HS-27A (cell line): ENCODE results near the gene LDLRAD3.
"Not testable (repeated sequence)": the region's sequence is repeated elsewhere in the genome, so short reads cannot be mapped to it uniquely, and the experiment has no call there.

Source experiments
- DNase-seq: peaks from one replicate; pipeline ENCODE4 v3.0.0-alpha.2; 2012; ENCODE audit warnings: low read depth, missing footprints

LDLRAD3 gene

DNA sequence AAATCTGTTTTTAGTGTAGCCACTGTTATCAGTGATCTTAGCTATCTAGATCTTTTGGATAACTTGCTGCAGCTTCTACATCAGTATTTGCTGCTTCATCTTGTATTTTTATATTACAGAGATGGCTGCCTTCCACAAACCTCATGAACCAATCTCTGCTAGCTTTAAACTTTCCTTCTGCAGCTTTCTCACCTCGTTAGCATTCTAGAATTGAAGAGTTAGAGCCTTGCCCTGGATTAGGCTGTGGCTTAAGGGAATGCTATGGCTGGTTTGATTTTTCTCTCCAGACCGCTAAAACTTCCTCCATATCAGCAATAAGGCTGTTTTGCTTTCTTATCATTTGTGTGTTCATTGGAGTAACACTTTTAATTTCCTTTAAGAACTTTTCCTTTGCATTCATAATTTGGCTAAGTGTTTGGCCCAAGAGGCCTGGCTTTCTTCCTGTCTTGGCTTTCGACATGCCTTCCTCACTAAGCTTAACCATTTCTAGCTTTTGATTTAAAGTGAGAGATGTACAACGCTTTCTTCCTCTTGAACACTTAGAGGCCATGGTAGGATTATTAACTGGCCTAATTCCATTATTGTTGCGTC lies 51.9 kb downstream of the LDLRAD3 start:
- DNase-seq = no peak

DNA sequence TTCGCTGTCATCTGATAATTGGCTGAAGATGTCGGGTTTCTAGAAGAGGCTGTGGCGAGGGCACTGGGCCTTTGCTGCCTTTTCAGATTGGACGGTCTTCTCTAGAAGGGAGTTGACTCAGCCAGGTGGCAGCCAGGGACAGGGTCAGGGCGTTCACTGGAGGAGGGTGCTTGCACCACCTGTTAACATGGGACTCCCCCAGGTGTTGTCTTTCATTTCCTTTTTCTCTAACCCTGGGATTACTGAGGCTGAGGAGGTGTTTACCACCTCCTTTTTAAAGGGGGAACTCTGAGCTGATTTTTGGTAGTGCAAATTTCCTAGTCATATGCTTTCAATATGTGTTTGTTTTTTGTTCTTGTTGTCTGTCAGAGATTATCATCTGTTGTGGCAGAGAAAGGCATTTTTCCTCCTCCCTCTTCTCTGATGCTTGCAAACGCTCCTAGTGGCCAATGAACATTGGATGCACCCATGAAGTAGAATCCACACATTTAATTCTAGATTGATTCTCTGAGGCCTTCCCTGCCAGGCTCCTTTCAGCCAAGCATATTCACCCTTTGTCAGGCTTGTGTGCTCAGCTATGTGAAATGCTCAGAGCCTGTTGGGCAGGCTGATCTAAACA lies 54.1 kb downstream of the LDLRAD3 start:
- no peak for DNase-seq

DNA sequence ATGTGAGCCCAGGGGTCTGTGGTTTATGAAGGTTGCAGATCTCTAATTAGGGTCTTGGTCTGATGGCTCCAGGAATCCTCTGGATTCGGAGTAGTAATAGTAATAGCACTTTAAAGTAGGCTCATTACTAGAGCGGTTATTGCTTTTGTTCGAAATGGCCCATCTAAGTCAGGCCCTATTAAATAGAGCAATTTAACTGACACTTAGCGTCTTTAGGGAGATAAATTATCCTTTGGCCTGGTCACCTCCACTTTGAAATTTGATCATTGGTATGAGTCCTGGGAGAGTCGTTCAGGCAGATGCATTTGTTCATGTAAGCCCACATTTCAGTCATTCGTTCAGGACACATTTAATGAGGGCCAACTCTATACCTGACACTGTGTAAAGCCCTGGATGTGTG lies 54.8 kb downstream of the LDLRAD3 start:
- no peak for DNase-seq

DNA sequence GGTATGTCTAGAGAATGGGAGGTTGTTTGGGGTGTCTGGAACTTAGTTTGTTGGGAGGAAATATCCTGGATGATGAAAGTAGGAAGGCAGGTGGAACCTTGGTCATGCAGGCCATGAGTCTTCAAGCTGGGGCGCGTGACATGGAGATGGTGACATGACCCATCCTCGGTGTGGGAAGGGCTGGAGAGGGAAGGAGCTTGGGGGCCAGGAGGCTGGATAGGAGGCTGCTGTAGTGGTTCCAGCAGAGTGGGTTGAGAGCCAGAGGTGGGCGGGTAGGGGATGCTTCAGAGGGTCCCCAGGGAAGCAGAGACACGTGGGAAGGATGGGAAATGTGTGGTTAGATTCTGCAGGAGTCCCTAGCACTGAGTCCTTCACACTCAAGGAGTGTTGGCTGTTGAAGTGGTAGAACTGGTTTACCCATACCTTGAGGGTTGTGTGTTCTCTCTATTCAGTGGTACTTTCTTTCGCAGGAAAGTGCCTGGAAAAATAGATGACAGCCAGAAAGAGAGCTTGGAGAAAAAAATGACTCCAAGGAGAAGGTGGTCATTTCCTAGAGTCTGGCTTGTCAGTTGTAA lies 56.8 kb downstream of the LDLRAD3 start:
- DNase-seq = no peak

DNA sequence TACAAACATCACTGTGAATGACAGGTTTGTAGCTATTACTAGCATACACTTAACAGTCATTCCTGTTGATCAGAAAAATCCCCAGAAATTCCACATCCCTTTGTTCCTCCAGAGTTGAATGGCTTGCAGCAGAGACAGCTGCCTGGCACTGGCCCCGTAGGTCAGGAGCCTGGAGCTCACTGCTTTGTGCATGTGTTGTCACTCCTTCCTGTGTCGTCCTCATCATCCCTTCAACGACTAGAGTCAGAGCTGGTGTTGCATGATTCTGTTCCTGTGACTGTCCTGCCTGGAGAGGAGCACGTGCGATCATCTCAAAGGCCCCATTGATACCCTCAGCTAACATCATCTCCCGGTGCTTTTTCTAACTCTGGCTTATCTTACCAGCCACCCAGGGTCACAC lies 58.3 kb downstream of the LDLRAD3 start:
- no peak for DNase-seq

DNA sequence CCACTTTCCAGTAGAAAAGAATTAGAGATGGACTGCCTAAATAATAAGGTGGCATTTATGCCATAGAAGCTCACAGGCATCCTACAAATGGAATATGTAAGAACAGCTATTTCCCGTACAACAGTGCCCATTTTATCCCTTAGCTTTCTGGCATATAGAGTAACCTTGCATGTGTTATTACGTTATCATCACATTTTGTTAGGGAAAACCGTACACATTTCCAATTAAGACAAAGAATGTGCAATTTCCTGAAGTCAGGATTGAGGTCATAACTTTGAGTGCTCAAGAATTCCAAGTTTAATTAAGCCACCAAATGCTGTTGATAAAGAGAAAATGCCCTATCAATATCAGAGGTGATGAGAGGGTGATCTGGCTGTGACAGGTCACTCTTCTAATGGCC lies 58.9 kb downstream of the LDLRAD3 start:
- DNase-seq = no peak

DNA sequence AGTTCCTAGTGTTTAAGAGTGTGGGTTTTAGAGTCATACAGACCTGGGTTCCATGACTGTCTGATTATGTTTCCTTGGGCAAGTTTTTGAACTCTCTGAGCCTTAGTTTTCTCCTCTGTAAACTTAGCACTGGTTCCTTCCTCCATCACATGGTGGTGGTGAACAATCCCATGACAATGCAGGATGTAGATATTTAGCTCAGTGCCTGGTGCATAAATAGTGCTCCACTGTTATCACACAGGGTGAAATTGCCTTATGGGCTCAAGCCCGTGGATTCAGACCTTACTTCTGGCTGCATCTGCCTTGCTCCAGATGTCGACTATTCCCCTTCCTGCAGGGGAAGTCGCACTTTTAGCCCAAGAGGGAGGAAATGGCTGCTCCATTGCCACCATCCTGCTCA lies 62.7 kb downstream of the LDLRAD3 start:
- no peak for DNase-seq

DNA sequence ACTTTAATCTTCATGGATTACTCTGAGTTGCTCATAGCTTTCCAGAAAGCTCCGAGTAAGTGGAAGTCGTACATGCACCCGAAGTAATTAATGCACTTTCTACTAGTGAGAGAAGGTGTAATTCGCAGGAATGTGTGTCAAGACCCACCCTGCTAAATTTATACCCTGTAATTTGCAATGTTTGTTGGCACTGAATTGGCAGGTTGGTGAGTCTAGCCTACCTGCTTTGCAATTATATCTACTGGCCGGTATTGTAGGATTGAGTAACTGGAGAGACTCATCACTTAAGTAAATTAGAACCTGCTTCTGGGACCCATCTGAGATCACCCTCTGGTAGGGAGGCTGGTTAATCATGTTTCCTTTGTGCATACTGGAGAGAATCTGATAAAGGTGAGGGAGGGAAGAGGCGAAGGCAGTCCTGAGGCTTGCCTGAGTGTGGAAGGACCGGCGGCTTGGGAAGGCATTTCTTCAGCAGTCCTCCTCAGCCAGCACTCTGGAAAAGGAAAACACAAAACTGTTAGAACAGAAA lies 63.3 kb downstream of the LDLRAD3 start:
- DNase-seq = no peak

DNA sequence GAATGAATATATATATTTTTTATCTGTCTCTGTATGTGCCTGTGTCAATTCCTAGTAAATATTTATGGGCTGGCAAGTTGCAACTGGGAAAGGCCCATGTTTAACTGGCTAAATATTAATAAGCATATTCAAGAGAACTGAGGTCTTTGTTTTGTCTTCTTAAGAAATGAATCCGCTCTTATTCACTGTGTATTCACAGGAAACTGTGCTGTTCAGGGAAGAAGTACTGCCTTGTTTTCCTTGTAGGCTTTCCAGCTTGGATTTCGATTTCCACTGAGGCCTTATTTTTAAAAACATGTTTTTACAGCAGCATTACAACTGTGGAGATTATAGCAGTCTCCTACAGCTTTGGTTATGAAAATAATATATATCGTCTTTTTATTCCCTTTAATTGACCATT lies 64.7 kb downstream of the LDLRAD3 start:
- DNase-seq = no peak

DNA sequence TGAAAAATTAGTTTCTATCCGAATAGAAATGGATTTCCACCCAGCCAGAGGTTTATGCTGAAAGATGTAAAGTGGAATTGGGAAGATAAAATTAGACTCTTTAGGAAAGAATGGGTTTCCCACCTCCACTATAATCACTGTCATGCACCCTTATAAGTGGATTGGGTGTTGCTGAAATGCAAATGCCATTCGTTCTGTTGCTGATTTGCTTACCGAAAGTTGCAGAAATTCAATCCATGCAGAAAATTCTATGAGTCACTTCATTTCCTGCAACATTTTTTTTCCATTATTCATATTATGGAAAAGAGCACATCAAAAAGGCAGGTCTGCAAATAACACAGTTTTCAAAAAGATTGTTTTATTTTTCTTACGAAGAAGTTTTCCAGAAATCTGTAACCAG lies 65.6 kb downstream of the LDLRAD3 start:
- peak; percentile 67 for DNase-seq

DNA sequence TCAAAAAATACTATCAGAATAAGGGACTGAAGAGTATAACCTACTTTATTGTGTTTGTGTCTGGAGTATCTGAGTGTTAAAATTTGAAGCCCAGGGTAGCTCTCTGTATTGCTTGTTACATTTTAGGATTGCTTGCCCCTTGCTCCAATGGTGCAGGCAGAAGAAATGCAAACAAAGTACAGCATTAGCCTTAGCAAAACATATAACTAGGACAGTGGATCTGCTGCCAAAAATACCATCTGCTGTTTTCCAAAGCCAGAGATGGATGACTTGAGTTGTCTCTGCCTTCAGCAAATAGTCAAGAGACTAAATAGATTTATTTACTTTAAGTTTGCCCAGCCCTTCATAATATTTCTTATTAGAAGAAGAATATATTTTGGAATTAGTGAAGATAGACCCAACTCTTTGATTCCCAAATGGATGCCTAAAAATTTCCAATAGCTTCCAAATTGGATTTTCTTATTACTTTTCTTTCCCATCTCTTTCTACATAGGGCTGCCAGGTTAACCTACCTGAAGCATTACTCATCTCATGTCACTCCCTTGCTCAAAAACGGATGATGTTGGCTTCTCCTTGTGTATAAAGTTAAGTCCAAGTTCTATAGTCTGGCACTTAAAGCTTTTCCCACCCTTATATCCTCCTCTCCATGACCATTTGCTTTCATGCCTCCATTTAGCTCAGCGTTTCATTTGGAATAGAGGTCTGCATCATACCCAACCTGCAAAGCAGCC lies 66.3 kb downstream of the LDLRAD3 start:
- DNase-seq = no peak

DNA sequence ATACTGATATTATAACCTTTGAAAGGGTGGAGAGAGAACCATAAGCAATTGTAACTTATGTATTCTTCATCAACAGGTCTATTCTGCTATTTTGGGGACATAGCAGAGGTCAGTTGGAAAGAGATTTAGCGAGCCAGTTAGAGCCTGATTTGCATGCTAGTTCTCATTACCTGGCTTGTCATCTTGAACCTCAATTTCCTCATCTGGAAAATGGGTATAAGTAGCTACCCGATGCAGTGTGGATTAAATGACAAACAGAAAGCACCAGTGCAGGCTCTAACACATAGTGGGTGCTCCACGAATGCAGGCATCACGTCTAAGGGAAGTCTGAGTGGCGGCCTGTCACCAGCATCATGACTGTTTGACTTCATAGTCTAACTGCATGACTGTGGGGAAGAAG lies 67.7 kb downstream of the LDLRAD3 start:
- no peak for DNase-seq

DNA sequence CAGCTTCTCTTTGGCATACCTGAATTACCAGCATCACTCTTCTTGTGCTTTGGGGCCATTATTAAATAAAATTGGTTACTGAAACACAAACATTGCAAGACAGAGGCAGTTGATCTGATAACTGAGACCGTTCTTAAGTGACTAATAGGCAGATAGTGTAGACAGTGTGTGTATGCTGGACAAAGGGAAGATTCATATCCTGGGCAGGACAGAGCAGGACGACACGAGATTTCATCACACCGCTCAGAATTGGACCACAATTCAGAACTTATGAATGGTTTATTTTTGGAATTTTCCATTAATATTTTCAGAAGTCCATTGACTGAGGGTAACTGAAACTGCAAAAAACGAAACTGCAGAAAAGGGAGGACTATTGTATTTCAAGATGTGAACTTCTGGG lies 68.6 kb downstream of the LDLRAD3 start:
- DNase-seq = no peak

DNA sequence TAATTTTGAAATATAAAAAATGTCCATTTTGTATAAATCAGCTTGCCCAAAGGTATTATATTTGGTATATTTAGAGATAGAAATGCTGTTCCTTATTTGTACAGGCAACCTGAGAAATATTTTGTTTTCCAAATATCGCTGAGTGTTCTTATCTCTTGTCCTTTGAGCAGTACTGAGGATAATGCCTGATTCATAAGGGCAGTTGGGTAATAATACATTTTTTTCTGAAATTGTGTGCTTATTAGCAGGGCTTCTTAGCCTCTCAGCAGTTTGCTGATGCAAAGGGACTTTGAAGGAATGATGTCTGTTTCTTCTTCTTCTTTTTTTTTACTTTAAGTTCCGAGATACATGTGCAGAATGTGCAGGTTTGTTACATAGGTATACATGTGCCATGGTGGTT lies 69.1 kb downstream of the LDLRAD3 start:
- DNase-seq = no peak

DNA sequence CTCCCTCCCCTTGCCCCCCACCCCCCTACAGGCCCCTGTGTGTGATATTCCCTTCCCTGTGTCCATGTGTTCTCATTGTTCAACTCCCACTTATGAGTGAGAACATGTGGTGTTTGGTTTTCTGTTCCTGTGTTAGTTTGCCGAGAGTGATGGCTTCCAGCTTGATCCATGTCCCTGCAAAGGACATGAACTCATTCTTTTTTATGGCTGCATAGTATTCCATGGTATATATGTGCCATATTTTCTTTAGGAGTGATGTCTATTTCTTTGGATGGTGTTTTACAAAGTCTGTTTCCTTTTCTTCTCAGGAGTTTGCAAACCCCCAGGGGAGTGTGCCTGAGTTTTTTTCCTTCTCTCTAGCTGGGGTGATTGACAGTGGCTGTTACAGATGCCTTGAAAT lies 69.6 kb downstream of the LDLRAD3 start:
- DNase-seq = not testable (repeated sequence)

DNA sequence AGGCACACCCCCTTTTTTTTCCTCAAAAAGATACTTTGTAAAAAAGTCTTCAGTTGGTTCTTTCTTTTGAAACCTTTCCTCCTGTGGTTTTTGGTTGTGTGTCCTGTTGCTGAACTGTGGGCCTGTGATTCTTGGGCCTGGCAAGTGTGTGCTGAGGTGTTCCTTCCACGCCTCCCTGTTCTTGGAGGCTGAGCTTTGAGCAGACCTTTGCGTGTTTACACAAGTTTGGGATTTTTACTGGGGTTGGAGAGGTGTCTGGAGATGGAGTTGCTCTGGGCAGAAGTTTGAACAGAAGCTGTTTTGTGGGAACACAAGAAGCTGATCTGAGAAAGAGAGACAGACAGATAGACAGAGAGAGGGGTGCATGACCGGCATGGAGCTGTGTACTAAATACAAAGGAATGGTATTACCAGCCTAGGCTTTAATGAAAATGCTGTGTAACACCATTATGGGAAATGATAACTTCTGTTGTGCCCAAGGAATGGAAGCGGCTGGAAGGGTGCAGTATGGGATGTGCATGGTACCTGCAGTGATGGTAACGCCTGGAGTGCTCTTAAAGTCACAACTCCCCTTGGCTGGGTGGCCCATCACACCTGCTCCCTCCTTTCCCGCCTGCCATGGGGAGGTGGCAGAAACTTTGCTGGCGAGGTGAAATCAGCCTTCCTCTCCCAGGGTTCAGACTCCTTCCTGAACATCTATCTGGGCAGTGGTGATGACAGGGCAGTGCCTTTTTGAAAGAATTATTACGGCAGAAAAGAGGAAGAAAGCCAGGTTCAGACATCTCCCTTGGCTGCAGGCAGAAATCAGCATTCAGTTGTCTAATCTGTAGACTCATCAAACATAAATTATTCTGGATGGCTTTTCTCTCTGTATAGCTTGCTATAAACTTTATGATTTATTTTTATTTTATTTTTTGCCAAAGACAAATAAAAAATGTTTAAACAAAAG lies 70.4 kb downstream of the LDLRAD3 start:
- DNase-seq = no peak

DNA sequence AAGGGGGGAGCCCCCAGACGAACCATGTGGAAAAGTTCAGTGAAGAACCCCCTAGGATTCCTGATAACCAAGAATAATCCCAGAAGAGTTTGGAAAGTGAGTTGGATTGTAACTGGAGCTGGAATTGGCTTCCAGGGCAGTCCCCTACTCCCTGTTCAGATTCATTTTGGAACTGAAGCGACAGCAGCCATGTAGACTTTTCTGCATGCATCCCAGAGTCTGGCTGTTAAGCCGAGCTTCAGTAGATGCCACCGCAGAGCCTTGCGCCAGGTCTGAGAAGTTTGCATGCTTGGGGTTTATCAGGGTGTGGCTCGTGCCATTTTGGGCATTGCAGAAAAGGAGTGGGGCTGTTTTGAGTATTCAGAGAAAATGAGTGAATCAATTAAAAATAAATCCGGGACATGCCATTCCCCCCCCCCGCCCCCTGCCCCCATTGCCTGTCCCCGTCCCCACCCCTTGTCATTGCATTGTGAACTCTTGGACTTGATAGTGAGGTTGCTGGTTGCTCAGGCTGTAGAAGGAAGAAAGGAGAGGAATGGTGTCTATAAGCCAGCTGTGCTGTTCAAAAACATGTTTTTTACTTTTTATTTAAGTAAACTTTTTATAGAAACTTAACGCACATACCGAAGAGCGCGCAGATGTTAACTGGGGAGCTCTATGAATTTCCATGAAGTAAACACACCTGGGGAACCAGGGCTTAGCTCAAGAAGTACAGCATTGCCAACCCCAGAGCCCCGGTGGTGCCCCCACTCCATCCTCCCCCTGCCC lies 71.2 kb downstream of the LDLRAD3 start:
- no peak for DNase-seq

DNA sequence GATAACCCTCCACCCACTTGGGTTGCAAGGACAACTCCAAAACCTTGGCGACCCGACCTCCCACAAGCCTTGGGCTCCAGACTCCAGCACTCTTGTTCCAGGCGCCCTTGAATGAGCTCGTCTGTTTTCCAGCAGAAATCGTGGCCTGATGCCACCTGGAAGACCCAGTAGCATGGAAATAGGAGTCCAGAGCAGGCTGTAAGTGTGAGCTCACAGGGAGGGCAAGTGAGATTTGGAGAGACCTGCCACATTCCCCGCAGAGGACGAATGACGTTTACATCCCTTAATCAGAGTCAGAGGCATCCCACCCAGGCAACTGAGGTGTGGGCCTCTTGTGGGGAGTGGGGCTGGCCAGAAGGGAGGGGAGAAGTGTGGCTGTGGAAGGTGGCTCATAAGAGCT lies 71.9 kb downstream of the LDLRAD3 start:
- DNase-seq = no peak

DNA sequence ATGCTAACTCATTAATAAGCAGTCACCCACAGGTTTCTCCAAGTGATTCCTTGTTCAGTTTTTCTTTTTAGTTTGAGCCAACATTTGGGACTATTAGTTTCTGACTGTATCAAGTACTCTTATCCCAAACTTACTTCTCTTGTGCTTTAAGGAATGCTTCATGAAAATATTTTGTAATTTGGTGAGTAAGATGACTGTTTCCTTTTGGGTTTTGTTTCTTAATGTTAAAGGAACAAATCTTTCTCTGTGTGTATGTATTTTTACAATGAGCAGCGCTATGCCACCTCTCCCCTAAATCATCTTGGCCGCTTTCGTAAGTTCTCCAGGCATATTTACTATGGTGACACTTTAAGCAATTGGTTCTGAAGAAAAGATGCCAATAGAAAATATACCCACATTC lies 72.4 kb downstream of the LDLRAD3 start:
- no peak for DNase-seq

DNA sequence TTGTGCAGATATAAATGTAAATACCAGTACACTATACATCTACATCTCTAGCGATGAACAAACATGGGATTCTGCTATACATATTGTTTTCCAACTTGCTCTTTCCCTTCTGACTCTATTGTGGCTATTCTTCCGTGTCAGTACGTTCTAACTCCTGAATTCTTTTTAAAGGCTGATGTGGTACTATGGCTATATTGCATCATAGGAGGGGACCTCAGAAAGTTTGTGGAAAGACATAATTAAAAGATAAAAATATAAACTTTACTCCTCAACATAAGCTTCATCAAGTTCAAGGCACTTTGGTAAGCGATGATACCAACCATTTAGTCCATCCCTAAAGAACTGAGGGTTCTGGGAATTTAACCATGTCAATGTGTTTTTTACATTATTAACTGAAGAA lies 72.8 kb downstream of the LDLRAD3 start:
- DNase-seq = no peak

DNA sequence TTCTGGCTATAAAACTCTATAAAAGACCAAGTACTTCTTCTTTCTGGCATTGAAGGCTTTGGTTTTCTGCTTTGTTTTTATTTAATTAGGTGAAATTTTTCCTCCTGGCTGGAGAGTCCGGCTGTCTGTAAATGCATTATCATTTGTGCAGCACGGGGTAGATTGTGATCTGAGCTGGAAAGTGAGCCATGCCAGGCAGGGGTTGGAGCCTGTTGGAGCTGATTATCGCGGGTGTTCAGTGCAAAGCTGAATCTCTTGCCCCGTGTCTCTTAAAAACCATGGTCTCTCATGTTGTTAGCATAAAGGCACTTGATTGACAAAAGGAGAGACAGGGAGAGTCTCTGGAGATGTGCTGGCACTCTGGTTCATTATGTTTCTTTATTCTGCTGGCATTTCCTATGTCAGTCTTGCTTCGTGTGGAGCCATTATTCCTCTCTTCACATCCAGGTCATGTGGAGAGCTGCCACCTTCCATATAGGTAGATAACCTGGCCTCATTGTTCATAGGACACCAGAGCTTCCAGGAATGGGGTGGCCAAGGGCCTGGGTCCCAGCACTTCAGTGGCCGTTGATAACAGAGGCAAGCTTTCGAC lies 75.2 kb downstream of the LDLRAD3 start:
- no peak for DNase-seq
